ENCODE data around the gene RPL23. TPM values are rescaled to one million over a fixed set of nuclear protein-coding genes. Genes with fewer than 3 reads are reported as not detected.
A peak's percentile ranks its signal among the peaks of the same experiment; 100 is the strongest.

Gene RPL23
- total and polyA plus RNA-seq, 9 of the 15 experiments (the other 6 are each of a cell fraction or from before 2014, with no cell fraction given), result 1,745 to 3,667 (median 3,096) TPM

DNA sequence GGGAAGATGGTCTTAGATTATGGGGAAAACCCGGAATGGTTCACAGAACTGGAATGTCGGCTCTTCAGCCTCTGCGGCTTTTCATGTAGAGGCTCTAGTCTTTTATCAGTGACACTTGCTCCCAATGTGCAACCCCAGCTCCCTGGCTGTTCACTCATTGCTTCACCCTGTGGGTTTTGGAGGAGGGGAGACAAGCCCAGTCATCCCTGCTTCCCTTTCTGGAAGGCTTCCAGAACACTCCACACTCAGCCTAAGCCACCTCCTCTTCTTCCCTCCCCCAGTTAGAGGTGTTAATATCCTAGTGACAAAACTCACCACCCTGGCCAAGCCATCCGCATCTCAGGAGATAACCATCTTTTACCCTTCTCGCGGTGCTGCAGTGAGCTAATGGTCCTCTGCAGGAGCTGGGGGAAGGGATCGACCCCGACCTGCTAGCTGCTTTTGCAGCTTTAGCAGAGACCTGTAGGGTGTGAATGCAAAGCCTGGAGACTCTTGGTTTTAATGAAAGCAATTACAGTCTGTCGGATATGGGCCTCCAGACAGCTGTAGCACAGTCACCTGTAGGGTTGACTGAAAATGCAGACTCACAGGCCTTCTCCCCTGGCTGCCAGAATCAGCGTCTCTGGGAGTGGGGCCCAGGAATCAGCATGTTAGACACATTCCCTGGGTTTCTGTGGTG is 47.6 kb upstream of the RPL23 start (continued):
- TF ChIP-seq, protein P1, sequence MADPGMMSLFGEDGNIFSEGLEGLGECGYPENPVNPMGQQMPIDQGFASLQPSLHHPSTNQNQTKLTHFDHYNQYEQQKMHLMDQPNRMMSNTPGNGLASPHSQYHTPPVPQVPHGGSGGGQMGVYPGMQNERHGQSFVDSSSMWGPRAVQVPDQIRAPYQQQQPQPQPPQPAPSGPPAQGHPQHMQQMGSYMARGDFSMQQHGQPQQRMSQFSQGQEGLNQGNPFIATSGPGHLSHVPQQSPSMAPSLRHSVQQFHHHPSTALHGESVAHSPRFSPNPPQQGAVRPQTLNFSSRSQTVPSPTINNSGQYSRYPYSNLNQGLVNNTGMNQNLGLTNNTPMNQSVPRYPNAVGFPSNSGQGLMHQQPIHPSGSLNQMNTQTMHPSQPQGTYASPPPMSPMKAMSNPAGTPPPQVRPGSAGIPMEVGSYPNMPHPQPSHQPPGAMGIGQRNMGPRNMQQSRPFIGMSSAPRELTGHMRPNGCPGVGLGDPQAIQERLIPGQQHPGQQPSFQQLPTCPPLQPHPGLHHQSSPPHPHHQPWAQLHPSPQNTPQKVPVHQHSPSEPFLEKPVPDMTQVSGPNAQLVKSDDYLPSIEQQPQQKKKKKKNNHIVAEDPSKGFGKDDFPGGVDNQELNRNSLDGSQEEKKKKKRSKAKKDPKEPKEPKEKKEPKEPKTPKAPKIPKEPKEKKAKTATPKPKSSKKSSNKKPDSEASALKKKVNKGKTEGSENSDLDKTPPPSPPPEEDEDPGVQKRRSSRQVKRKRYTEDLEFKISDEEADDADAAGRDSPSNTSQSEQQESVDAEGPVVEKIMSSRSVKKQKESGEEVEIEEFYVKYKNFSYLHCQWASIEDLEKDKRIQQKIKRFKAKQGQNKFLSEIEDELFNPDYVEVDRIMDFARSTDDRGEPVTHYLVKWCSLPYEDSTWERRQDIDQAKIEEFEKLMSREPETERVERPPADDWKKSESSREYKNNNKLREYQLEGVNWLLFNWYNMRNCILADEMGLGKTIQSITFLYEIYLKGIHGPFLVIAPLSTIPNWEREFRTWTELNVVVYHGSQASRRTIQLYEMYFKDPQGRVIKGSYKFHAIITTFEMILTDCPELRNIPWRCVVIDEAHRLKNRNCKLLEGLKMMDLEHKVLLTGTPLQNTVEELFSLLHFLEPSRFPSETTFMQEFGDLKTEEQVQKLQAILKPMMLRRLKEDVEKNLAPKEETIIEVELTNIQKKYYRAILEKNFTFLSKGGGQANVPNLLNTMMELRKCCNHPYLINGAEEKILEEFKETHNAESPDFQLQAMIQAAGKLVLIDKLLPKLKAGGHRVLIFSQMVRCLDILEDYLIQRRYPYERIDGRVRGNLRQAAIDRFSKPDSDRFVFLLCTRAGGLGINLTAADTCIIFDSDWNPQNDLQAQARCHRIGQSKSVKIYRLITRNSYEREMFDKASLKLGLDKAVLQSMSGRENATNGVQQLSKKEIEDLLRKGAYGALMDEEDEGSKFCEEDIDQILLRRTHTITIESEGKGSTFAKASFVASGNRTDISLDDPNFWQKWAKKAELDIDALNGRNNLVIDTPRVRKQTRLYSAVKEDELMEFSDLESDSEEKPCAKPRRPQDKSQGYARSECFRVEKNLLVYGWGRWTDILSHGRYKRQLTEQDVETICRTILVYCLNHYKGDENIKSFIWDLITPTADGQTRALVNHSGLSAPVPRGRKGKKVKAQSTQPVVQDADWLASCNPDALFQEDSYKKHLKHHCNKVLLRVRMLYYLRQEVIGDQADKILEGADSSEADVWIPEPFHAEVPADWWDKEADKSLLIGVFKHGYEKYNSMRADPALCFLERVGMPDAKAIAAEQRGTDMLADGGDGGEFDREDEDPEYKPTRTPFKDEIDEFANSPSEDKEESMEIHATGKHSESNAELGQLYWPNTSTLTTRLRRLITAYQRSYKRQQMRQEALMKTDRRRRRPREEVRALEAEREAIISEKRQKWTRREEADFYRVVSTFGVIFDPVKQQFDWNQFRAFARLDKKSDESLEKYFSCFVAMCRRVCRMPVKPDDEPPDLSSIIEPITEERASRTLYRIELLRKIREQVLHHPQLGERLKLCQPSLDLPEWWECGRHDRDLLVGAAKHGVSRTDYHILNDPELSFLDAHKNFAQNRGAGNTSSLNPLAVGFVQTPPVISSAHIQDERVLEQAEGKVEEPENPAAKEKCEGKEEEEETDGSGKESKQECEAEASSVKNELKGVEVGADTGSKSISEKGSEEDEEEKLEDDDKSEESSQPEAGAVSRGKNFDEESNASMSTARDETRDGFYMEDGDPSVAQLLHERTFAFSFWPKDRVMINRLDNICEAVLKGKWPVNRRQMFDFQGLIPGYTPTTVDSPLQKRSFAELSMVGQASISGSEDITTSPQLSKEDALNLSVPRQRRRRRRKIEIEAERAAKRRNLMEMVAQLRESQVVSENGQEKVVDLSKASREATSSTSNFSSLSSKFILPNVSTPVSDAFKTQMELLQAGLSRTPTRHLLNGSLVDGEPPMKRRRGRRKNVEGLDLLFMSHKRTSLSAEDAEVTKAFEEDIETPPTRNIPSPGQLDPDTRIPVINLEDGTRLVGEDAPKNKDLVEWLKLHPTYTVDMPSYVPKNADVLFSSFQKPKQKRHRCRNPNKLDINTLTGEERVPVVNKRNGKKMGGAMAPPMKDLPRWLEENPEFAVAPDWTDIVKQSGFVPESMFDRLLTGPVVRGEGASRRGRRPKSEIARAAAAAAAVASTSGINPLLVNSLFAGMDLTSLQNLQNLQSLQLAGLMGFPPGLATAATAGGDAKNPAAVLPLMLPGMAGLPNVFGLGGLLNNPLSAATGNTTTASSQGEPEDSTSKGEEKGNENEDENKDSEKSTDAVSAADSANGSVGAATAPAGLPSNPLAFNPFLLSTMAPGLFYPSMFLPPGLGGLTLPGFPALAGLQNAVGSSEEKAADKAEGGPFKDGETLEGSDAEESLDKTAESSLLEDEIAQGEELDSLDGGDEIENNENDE (IDR thresholded peaks at IDR 0.05; ENCODE audit: low read depth, low read length), result no peak
- TF ChIP-seq DPF2 (IDR thresholded peaks at IDR 0.05) (peak; percentile 82), NONO (IDR thresholded peaks at IDR 0.05; ENCODE audit: low read depth in 2 of 2, low read length in 1 of 2) (no peak)
- TF ChIP-seq, protein P2, sequence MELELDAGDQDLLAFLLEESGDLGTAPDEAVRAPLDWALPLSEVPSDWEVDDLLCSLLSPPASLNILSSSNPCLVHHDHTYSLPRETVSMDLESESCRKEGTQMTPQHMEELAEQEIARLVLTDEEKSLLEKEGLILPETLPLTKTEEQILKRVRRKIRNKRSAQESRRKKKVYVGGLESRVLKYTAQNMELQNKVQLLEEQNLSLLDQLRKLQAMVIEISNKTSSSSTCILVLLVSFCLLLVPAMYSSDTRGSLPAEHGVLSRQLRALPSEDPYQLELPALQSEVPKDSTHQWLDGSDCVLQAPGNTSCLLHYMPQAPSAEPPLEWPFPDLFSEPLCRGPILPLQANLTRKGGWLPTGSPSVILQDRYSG (tag; conservative IDR thresholded peaks at IDR 0.05; ENCODE audit: low read depth), result no peak
- TF ChIP-seq, protein P3, sequence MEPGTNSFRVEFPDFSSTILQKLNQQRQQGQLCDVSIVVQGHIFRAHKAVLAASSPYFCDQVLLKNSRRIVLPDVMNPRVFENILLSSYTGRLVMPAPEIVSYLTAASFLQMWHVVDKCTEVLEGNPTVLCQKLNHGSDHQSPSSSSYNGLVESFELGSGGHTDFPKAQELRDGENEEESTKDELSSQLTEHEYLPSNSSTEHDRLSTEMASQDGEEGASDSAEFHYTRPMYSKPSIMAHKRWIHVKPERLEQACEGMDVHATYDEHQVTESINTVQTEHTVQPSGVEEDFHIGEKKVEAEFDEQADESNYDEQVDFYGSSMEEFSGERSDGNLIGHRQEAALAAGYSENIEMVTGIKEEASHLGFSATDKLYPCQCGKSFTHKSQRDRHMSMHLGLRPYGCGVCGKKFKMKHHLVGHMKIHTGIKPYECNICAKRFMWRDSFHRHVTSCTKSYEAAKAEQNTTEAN (CRISPR knock-in tag; IDR thresholded peaks at IDR 0.05), result no peak
